Epithelial cell of proximal tubule (primary cell): Measurements from ENCODE around the gene POLE3. TPM values are rescaled to one million over a fixed set of nuclear protein-coding genes. Genes with fewer than 3 reads are reported as not detected.
A peak's percentile ranks its signal among the peaks of the same experiment; 100 is the strongest.
"Not testable (repeated sequence)": the region's sequence is repeated elsewhere in the genome, so short reads cannot be mapped to it uniquely, and the experiment has no call there.

Experiments
- DNase-seq: peaks from one replicate; pipeline ENCODE4 v3.0.0-alpha.2; 2011; ENCODE audit warnings: low read depth
- H3K4me3 ChIP-seq: 2 replicates; pipeline ENCODE4 v1.5.1; 2011; ENCODE audit warnings: low read depth, mild to moderate bottlenecking, low read length
- CTCF ChIP-seq: conservative IDR thresholded peaks from 2 replicates; pipeline ENCODE4 v1.5.1; 2012; ENCODE audit warnings: low read depth, mild to moderate bottlenecking, low read length
- total RNA-seq: library from RNA; depleted of rRNA; stranded (reverse); fragments of >200 nt; gene quantifications from 2 replicates; pipeline ENCODE4 v1.2.3, GENCODE V29; 2015

POLE3 gene
- total RNA-seq, 1 donor from 2014 or later: 46.1 TPM

- no peak overlapping the region for H3K4me3 ChIP-seq
- no peak for TF ChIP-seq CTCF
- no peak for DNase-seq
Measured at GRCh38 chr9:113444736-113445135, 34.3 kb upstream of the POLE3 start.

GRCh38 chr9:113437716-113438115 is 27.2 kb upstream of the POLE3 start:
- DNase-seq, H3K4me3 ChIP-seq: not testable (repeated sequence)

GRCh38 chr9:113436728-113437515 is 26.4 kb upstream of the POLE3 start:
- TF ChIP-seq CTCF: no peak
- H3K4me3 ChIP-seq: no peak overlapping the region
- DNase-seq: no peak

GRCh38 chr9:113431191-113431590 is 20.7 kb upstream of the POLE3 start:
- no peak overlapping the region for H3K4me3 ChIP-seq
- no peak for TF ChIP-seq CTCF
- no peak for DNase-seq

- no peak for TF ChIP-seq CTCF
- H3K4me3 ChIP-seq: no peak overlapping the region
- DNase-seq: no peak
Measured at GRCh38 chr9:113428062-113428615, 17.7 kb upstream of the POLE3 start.

- no peak for TF ChIP-seq CTCF
- H3K4me3 ChIP-seq: no peak overlapping the region
- DNase-seq: peak; percentile 3
Measured at GRCh38 chr9:113427629-113428028, 17.2 kb upstream of the POLE3 start.

- H3K4me3 ChIP-seq: no peak overlapping the region
- no peak for DNase-seq
- TF ChIP-seq CTCF: no peak
Measured at GRCh38 chr9:113426701-113427100, 16.2 kb upstream of the POLE3 start.
